AG04449 (cell line): Measurements from ENCODE around the gene ENC1.

Experiments
- CTCF ChIA-PET: fragments of 350-600 bp; formaldehyde crosslinking; extraction: SDS; loops from one replicate; lab custom pipeline; 2021; ENCODE audit warnings: antibody characterized with exemption; lab: Yijun Ruan, JAX
- POLR2A ChIA-PET: fragments of 400-600, 350-600 bp; formaldehyde crosslinking; extraction: SDS; loops from one replicate; lab custom pipeline; 2020; ENCODE audit warnings: antibody characterized with exemption, inconsistent platforms; lab: Yijun Ruan, JAX
- DNase-seq: peaks from one replicate; pipeline ENCODE4 v3.0.0-alpha.2; 2010; ENCODE audit warnings: low read depth, low spot score
- H3K4me3 ChIP-seq: 2 replicates; pipeline ENCODE4 v1.5.1; 2011; ENCODE audit warnings: low read depth, mild to moderate bottlenecking, control low read depth, low read length
- CTCF ChIP-seq: IDR thresholded peaks from one replicate; pipeline ENCODE4 v1.5.1; 2011; ENCODE audit warnings: mild to moderate bottlenecking, moderate library complexity, low read length, control low read depth, inconsistent platforms; ENCODE audit not compliant: insufficient read depth; ENCODE audit errors: missing control alignments

The ENC1 gene

GRCh38 chr5:74623006-74623611, 17.4 kb downstream of the ENC1 start:
- no peak for DNase-seq
- TF ChIP-seq CTCF = no peak
- ChIA-PET CTCF (interaction anchor here (1.2 kb wide), 1 partner anchor 721 kb away, joined by 3 read pairs; no protein-coding TSS in a partner anchor), POLR2A (no interaction called here)
- H3K4me3 ChIP-seq = no peak overlapping the region

- no peak for TF ChIP-seq CTCF
- POLR2A ChIA-PET = no interaction called here
- CTCF ChIA-PET = no interaction called here
These were observed 18.4 kb downstream of the ENC1 start for GRCh38 chr5:74622122-74622521.

GRCh38 chr5:74621492-74621891, 19.0 kb downstream of the ENC1 start:
- no peak for TF ChIP-seq CTCF
- CTCF ChIA-PET = no interaction called here
- no peak overlapping the region for H3K4me3 ChIP-seq
- no peak for DNase-seq
- POLR2A ChIA-PET = no interaction called here

More at GRCh38 chr5:74622122-74622521, 18.4 kb downstream of the ENC1 start:
- no peak overlapping the region for H3K4me3 ChIP-seq
- DNase-seq = no peak

GRCh38 chr5:74619308-74619707, 21.2 kb downstream of the ENC1 start:
- no peak for DNase-seq
- ChIA-PET POLR2A (no interaction called here), CTCF (no interaction called here)
- H3K4me3 ChIP-seq = no peak overlapping the region
- TF ChIP-seq CTCF = no peak

- DNase-seq = no peak
- TF ChIP-seq CTCF = no peak
- H3K4me3 ChIP-seq = no peak overlapping the region
- POLR2A ChIA-PET = no interaction called here
- CTCF ChIA-PET = interaction anchor here (1.0 kb wide), 1 partner anchor 582 kb away, joined by 3 read pairs; no protein-coding TSS in a partner anchor
These were observed 22.4 kb downstream of the ENC1 start for GRCh38 chr5:74618106-74618505.

GRCh38 chr5:74617202-74617601, 23.3 kb downstream of the ENC1 start:
- no peak for DNase-seq
- ChIA-PET CTCF (no interaction called here), POLR2A (no interaction called here)
- no peak overlapping the region for H3K4me3 ChIP-seq
- TF ChIP-seq CTCF = no peak
